OCI-LY3 (cell line): ENCODE results near the gene RNF34.
"Not testable (repeated sequence)": the region's sequence is repeated elsewhere in the genome, so short reads cannot be mapped to it uniquely, and the experiment has no call there.

Source experiments
- CTCF ChIP-seq: fragments of 200-600, 300-600 bp; sonication (generic); IDR thresholded peaks from 2 replicates; pipeline ENCODE4 v1.5.1; 2014; ENCODE audit warnings: antibody characterized with exemption, low read length, low read depth
- EZH2phosphoT487 ChIP-seq: fragments of 200-600 bp; shearing (Covaris generic); IDR thresholded peaks from 2 replicates; pipeline ENCODE4 v1.6.1; 2018; ENCODE audit warnings: antibody characterized with exemption, mixed run types, low read depth

GRCh38 chr12:121374945-121375584 is 24.9 kb upstream of the RNF34 start:
- not testable (repeated sequence) for TF ChIP-seq CTCF, EZH2phosphoT487
